Fibroblast of lung (primary cell): ENCODE data around the gene MARVELD3. TPM values are rescaled to one million over a fixed set of nuclear protein-coding genes. Genes with fewer than 3 reads are reported as not detected.

Experiments used
- DNase-seq, 2 donors: peaks; one replicate each; pipeline versions ENCODE4 v3.0.0 to v3.0.0-alpha.2; 2010; ENCODE audit warnings: low read depth in 2 of 2
- H2AFZ ChIP-seq: 2 replicates; pipeline ENCODE4 v1.5.1; 2012; ENCODE audit warnings: low read length, control low read depth, inconsistent platforms
- H3K27ac ChIP-seq: 2 replicates; pipeline ENCODE4 v1.5.1; 2011; ENCODE audit warnings: low read length, control low read depth; ENCODE audit not compliant: insufficient read depth
- H3K27me3 ChIP-seq: 2 replicates; pipeline ENCODE4 v1.5.1; 2011; ENCODE audit warnings: mild to moderate bottlenecking, low read length; ENCODE audit not compliant: control insufficient read depth, insufficient read depth
- H3K36me3 ChIP-seq: 2 replicates; pipeline ENCODE4 v1.5.1; 2011; ENCODE audit warnings: low read length; ENCODE audit not compliant: control insufficient read depth, insufficient read depth
- H3K4me1 ChIP-seq: 2 replicates; pipeline ENCODE4 v1.5.1; 2011; ENCODE audit warnings: low read length; ENCODE audit not compliant: control insufficient read depth, insufficient read depth; ENCODE audit errors: extremely low read depth
- H3K4me2 ChIP-seq: 2 replicates; pipeline ENCODE4 v1.5.1; 2011; ENCODE audit warnings: low read length, control low read depth; ENCODE audit not compliant: insufficient read depth; ENCODE audit errors: extremely low read depth
- H3K4me3 ChIP-seq, 4 experiments: fragments of 200-600 bp in 1 of 4; sonication (generic) in 1 of 4; replicated peaks in 1 of 4; 2 replicates each; pipeline ENCODE4 v1.5.1; 2011 to 2016; ENCODE audit warnings: low read length in 4 of 4, low read depth in 3 of 4, mild to moderate bottlenecking in 3 of 4, control low read depth in 2 of 4, inconsistent platforms in 1 of 4, mixed read lengths in 1 of 4; ENCODE audit not compliant: insufficient read depth in 1 of 4; ENCODE audit errors: control extremely low read depth in 1 of 4
- H3K79me2 ChIP-seq: 2 replicates; pipeline ENCODE4 v1.5.1; 2012; ENCODE audit warnings: mild to moderate bottlenecking, low read length, inconsistent platforms; ENCODE audit not compliant: control insufficient read depth, insufficient read depth
- H3K9ac ChIP-seq: 2 replicates; pipeline ENCODE4 v1.5.1; 2011; ENCODE audit warnings: mild to moderate bottlenecking, low read length, control low read depth; ENCODE audit not compliant: insufficient read depth
- H3K9me3 ChIP-seq: 2 replicates; pipeline ENCODE4 v1.5.1; 2012; ENCODE audit warnings: low read depth, low read length; ENCODE audit not compliant: control insufficient read depth, insufficient read depth
- H4K20me1 ChIP-seq: 2 replicates; pipeline ENCODE4 v1.5.1; 2011; ENCODE audit warnings: low read length; ENCODE audit not compliant: control insufficient read depth, insufficient read depth; ENCODE audit errors: extremely low read depth
- CTCF ChIP-seq, 2 donors: IDR thresholded peaks in 1 of 2; conservative IDR thresholded peaks in 1 of 2; 1 replicate in 1 of 2; 2 replicates in 1 of 2; pipeline ENCODE4 v1.5.1; 2011 to 2012; ENCODE audit warnings: low read length in 2 of 2, control low read depth in 1 of 2, inconsistent platforms in 1 of 2, low read depth in 1 of 2, mild to moderate bottlenecking in 1 of 2
- EZH2 ChIP-seq: IDR thresholded peaks from 2 replicates; pipeline ENCODE4 v1.5.1; 2012; ENCODE audit warnings: low read length, control low read depth, mild to moderate bottlenecking; ENCODE audit errors: missing control alignments
- polyA plus RNA-seq, 2 donors: library from polyadenylated mRNA; depleted of rRNA in 1 of 2; stranded (reverse) in 1 of 2; unstranded in 1 of 2; fragments of >200 nt; gene quantifications; 2 replicates each; pipeline ENCODE4 v1.2.1, GENCODE V29; 2011 to 2012; ENCODE audit warnings: missing spikeins in 1 of 2
- total RNA-seq: library from RNA; depleted of rRNA; stranded (reverse); fragments of >200 nt; gene quantifications from 2 replicates; pipeline ENCODE4 v1.2.1, GENCODE V29; 2014

MARVELD3 gene
- total and polyA plus RNA-seq, 2 donors (not counting 1 experiment from before 2014, with no cell fraction given) = not detected

GRCh38 chr16:71672125-71672524 lies 46.1 kb downstream of the MARVELD3 start:
- H4K20me1 ChIP-seq = no peaks in the 10 kb centered on the region
- no peaks in the 10 kb centered on the region for H3K4me1 ChIP-seq
- no peak for DNase-seq
- H3K4me2 ChIP-seq = no peak overlapping the region
- H3K79me2 ChIP-seq = no peaks in the 10 kb centered on the region
- H3K9ac ChIP-seq = no peak overlapping the region
- no peaks in the 10 kb centered on the region for H3K27me3 ChIP-seq
- H2AFZ ChIP-seq = no peak overlapping the region
- no peaks in the 10 kb centered on the region for H3K9me3 ChIP-seq
- H3K4me3 ChIP-seq = no peak overlapping the region
- H3K27ac ChIP-seq = no peak overlapping the region
- H3K36me3 ChIP-seq = peaks cover 3% of the 10 kb centered on the region
- no peak for TF ChIP-seq CTCF (conservative IDR thresholded peaks at IDR 0.05 in 1 of 2, IDR thresholded peaks at IDR 0.05 in 1 of 2; ENCODE audit: low read depth in 1 of 2, low read length in 2 of 2)
- TF ChIP-seq EZH2 = no peak

GRCh38 chr16:71672803-71673581 lies 47.0 kb downstream of the MARVELD3 start:
- Histone ChIP-seq H3K27ac (no peak overlapping the region), H3K27me3 (no peaks in the 10 kb centered on the region), H3K9ac (no peak overlapping the region), H4K20me1 (no peaks in the 10 kb centered on the region), H3K4me1 (no peaks in the 10 kb centered on the region), H3K9me3 (no peaks in the 10 kb centered on the region), H3K4me2 (no peak overlapping the region), H3K36me3 (peaks cover 3% of the 10 kb centered on the region), H3K4me3 (no peak overlapping the region), H2AFZ (no peak overlapping the region), H3K79me2 (no peaks in the 10 kb centered on the region)
- no peak for DNase-seq
- TF ChIP-seq CTCF (conservative IDR thresholded peaks at IDR 0.05 in 1 of 2, IDR thresholded peaks at IDR 0.05 in 1 of 2; ENCODE audit: low read depth in 1 of 2, low read length in 2 of 2) (no peak), EZH2 (no peak)

GRCh38 chr16:71673582-71673973 lies 47.6 kb downstream of the MARVELD3 start:
- H3K36me3 ChIP-seq = peaks cover 3% of the 10 kb centered on the region
- no peaks in the 10 kb centered on the region for H4K20me1 ChIP-seq
- no peak overlapping the region for H2AFZ ChIP-seq
- H3K4me1 ChIP-seq = no peaks in the 10 kb centered on the region
- no peak overlapping the region for H3K9ac ChIP-seq
- no peaks in the 10 kb centered on the region for H3K27me3 ChIP-seq
- H3K79me2 ChIP-seq = no peaks in the 10 kb centered on the region
- no peak for DNase-seq
- H3K4me2 ChIP-seq = no peak overlapping the region
- H3K4me3 ChIP-seq = no peak overlapping the region
- TF ChIP-seq EZH2 (no peak), CTCF (conservative IDR thresholded peaks at IDR 0.05 in 1 of 2, IDR thresholded peaks at IDR 0.05 in 1 of 2; ENCODE audit: low read depth in 1 of 2, low read length in 2 of 2) (no peak)
- no peak overlapping the region for H3K27ac ChIP-seq
- no peaks in the 10 kb centered on the region for H3K9me3 ChIP-seq
